Activated CD4-positive, CD25-positive, alpha-beta regulatory T cell treated with anti-CD3 and anti-CD28 coated beads, Interleukin-2, amount 50 U/mL, for 24 hours (primary cell): ENCODE data around the gene KIAA0586.
"Not testable (repeated sequence)": the region's sequence is repeated elsewhere in the genome, so short reads cannot be mapped to it uniquely, and the experiment has no call there.

Source experiments
- ATAC-seq, 2 donors: fragments of 150-1000 bp; cut with Tn5 transposase; one replicate each; pipeline ENCODE4 v1.10.0; 2021; ENCODE audit warnings: mild to moderate bottlenecking in 1 of 2, moderate library complexity in 1 of 2

Gene KIAA0586

GRCh38 chr14:58427281-58428117 is at the start of gene KIAA0586, which contains the start of gene TIMM9:
KIAA0586 (plus strand) TSS chr14:58427719; CDS start chr14:58428265, 546 bp downstream.
TIMM9 (minus strand) TSS chr14:58427531; CDS start chr14:58411945, 15,586 bp downstream.
- peak; percentile 74 to 77 for ATAC-seq

GRCh38 chr14:58390830-58391229 is 36.7 kb upstream of the KIAA0586 start:
- ATAC-seq = no peak

GRCh38 chr14:58395562-58395811 is 32.0 kb upstream of the KIAA0586 start:
- no peak for ATAC-seq

- peak; percentile 88 to 93 for ATAC-seq
Observed at GRCh38 chr14:58395812-58396788, 31.4 kb upstream of the KIAA0586 start, which contains the start of gene TOMM20L. TOMM20L (plus strand) TSS chr14:58395930; CDS start chr14:58395958, 28 bp downstream.

GRCh38 chr14:58397156-58397555 is 30.4 kb upstream of the KIAA0586 start:
- ATAC-seq = no peak

GRCh38 chr14:58398495-58398894 is 29.0 kb upstream of the KIAA0586 start:
- ATAC-seq = no peak

- no peak for ATAC-seq
Observed at GRCh38 chr14:58398895-58399294, 28.6 kb upstream of the KIAA0586 start.

GRCh38 chr14:58401587-58401986 is 25.9 kb upstream of the KIAA0586 start:
- peak in 1 of 2 donors; percentile 45 for ATAC-seq

- ATAC-seq = no peak
Observed at GRCh38 chr14:58408681-58409215, 18.8 kb upstream of the KIAA0586 start.

GRCh38 chr14:58414845-58415244 is 12.7 kb upstream of the KIAA0586 start:
- ATAC-seq = no peak

GRCh38 chr14:58415636-58416547 is 11.6 kb upstream of the KIAA0586 start:
- no peak for ATAC-seq

GRCh38 chr14:58416934-58417333 is 10.6 kb upstream of the KIAA0586 start:
- ATAC-seq = not testable (repeated sequence)

GRCh38 chr14:58426670-58427280 is 744 bp upstream of the KIAA0586 start:
- peak in 1 of 2 donors; percentile 15 for ATAC-seq

- ATAC-seq = no peak
Observed at GRCh38 chr14:58428118-58428683, 682 bp downstream of the KIAA0586 start.

- ATAC-seq = peak; percentile 81 to 83
Observed at GRCh38 chr14:58430156-58430555, 2.6 kb downstream of the KIAA0586 start.

- no peak for ATAC-seq
Observed at GRCh38 chr14:58439476-58439875, 12.0 kb downstream of the KIAA0586 start.

GRCh38 chr14:58444627-58445026 is 17.1 kb downstream of the KIAA0586 start:
- no peak for ATAC-seq

- ATAC-seq = no peak
Observed at GRCh38 chr14:58455593-58456265, 28.2 kb downstream of the KIAA0586 start.

- no peak for ATAC-seq
Observed at GRCh38 chr14:58460772-58461171, 33.3 kb downstream of the KIAA0586 start.

- ATAC-seq = no peak
Observed at GRCh38 chr14:58463147-58463546, 35.6 kb downstream of the KIAA0586 start.

- no peak for ATAC-seq
Observed at GRCh38 chr14:58464652-58465051, 37.1 kb downstream of the KIAA0586 start.
